ENCODE results near the gene DNM3.

DNA sequence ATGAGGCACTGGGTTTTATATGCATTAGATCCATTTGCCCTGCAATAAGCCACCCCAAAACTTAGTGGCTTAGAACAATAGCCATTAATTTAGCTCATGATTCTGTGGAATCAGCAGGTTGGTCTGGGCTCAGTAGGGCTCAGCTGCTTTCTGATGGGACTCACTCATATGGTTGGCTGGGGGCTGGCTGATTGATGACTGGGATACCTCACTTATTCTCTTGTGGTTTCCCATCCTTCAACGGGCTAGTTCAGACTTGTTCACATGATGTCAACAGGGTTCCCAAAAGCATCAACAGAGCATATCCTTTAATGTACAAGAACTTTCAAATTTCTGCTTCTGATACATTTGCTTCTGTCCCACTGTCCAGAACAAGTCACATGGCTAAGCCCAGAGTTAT lies 43.2 kb downstream of the DNM3 start:
- TF ChIP-seq POLR2AphosphoS5 (IDR thresholded peaks at IDR 0.05; ENCODE audit: borderline replicate concordance, low read depth, low read length): no peak
- no peak for TF ChIP-seq EZH2 (IDR thresholded peaks at IDR 0.05)
- no peak for TF ChIP-seq FOXP2 (optimal IDR thresholded peaks at IDR 0.05; ENCODE audit: control extremely low read depth, extremely low read length, insufficient read depth)

Data from SK-N-MC (cell line).